Germinal center (tissue), 1 donor: ENCODE data around the gene NKIRAS1.
"Not testable (repeated sequence)": the region's sequence is repeated elsewhere in the genome, so short reads cannot be mapped to it uniquely, and the experiment has no call there.

ENCODE experiments used
- DNase-seq: peaks from one replicate; pipeline ENCODE4 v3.0.0; 2012; ENCODE audit warnings: mixed read lengths, low spot score

The NKIRAS1 gene

GRCh38 chr3:23869977-23870662 lies 46.7 kb downstream of the NKIRAS1 start:
- no peak for DNase-seq

DNA sequence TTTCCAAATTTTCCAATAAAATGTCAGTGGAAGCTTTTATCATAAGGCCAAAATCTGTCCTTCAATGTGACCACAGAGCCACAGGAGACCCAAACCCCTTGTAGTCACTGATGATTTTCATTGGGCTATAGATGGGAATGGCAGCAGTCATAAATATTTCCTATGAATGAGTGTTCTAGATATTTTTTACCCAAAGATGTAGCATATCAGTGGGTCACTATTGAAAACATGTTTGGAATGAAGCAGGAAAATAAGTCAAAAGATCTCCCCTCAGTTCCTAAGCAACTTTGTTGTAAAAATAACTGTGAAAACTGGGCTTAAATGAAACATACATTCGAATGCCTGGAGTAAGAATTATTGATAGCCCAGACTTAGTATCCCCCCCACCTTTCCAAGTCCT lies 49.0 kb downstream of the NKIRAS1 start:
- DNase-seq: no peak

DNA sequence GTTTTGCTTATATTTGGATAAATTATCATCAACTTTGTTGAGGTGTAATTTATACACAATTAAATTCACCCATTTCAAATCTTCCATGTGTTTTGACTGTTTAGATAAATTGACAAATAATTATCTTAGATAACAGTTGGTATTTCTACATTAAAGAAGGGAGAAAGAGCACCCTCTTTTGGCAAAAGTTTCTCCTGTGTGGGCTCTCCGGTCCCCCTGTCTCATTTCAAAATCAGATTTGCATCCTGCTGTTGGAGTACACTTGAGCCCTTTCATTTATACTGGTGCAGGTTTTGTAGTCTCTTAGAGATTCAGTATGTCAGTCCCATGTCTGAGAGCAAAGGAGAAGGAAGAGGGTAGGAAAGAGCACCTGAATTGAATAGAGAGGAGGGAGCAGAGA lies 49.4 kb downstream of the NKIRAS1 start:
- no peak for DNase-seq

DNA sequence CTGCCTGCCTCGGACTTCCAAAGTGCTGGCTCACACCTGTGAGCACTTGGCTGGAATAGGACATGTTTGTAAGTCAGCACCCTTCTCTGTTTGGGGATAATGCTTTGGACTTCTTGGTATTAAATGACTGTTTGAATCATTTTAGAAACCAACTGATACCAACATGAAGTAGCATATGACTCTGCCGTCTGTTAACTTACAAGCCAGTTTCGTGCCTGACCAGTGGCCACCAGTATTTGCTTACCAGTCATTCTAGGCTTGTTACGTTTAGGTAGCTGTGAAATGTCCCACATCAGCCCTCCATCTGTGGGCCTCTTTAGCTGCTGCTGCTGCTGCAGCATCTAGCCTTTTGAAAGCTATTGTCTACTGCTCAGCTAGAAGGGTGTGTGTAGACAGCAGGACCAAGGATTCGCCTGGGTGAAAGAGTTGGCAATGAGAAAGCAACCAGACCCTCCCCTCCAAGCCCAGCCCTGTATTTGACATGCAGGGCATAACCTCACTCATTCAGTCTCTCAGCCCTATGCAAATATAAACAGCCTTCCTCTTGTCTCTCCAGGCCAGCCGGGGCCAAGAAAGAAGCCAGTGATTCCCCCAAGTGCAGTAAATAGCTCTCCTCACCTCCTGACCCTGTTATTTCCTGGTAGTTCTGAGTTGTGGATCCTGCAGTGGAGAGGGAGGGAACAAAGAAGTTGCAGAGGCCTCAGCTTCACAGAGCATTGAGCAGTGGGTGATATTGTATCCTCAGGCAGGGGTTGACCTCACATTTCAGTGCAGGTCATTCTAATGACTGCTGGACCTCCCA lies 51.0 kb downstream of the NKIRAS1 start:
- no peak for DNase-seq

DNA sequence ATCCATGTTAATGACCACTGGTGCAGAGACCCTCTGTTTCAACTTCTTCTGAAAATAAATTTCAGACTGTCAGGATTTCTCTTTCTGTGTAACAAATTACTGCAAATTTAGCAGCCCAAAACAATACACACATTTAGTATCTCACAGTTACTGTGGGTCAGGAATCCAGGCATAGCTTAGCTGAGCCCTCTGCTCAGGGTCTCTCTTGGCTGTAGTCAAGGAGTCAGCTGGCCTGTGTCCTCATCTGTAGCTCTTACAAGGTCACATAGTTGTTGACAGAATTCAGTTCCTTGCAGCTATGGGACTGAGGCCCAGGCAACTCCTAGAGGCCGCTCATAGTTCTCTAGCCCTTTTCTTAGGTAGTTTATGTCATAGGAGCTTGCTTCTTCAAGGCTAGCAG lies 51.9 kb downstream of the NKIRAS1 start:
- no peak for DNase-seq

DNA sequence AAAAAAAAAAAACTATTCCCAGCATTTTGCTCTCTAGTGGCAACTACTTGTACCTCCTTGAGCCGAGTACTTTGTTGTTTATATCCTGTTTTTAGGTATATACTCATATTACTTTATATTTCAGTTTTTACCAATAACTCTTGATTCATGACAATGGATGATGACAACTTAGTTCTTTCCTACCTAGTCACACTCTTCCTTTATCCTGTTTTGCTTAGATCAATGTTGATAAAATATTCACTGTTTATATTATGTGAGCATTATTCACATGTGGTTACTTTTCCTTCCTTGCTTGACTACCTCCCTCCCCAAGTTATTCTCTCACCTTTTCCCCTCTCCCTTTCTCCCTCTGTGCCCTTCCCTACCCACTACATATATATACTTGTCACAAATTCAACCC lies 53.7 kb downstream of the NKIRAS1 start:
- DNase-seq: no peak

DNA sequence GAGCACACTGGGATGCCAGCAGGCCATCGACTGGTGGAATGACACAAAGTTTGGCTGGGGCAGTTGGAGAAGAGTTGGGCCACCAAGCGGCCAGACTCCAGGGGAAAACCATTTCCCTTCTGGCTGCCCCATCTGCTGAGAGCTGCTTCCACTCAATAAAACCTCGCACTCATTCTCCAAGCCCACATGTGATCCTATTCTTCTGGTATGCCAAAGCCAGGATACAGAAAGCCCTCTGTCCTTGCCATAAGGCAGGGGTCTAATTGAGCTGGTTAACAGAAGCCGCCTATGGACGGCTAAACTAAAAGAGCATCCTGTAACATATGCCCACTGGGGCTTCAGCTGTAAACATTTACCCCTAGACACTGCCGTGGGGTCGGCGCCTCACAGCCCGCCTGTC lies 55.1 kb downstream of the NKIRAS1 start:
- DNase-seq: no peak

- no peak for DNase-seq
Observed at GRCh38 chr3:23859839-23860382, 56.9 kb downstream of the NKIRAS1 start.

- no peak for DNase-seq
Observed at GRCh38 chr3:23859012-23859743, 57.6 kb downstream of the NKIRAS1 start.

- DNase-seq: no peak
Observed at GRCh38 chr3:23856286-23856685, 60.5 kb downstream of the NKIRAS1 start.

DNA sequence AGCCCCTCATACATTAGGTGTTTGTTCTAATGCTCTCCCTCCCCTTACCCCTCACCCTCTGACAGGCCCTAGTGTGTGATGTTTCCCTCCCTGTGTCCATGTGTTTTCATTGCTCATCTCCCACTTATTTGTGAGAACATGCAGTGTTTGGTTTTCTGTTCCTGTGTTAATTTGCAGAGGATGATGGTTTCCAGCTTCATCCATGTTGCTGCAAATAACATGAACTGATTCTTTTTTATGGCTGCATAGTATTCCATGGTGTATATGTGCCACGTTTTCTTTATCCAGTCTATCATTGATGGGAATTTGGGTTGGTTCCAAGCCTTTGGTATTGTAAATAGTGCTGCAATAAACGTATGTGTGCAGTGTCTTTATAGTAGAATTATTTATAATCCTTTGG lies 67.3 kb downstream of the NKIRAS1 start:
- DNase-seq: not testable (repeated sequence)

- no peak for DNase-seq
Observed at GRCh38 chr3:23845326-23846216, 71.2 kb downstream of the NKIRAS1 start.

DNA sequence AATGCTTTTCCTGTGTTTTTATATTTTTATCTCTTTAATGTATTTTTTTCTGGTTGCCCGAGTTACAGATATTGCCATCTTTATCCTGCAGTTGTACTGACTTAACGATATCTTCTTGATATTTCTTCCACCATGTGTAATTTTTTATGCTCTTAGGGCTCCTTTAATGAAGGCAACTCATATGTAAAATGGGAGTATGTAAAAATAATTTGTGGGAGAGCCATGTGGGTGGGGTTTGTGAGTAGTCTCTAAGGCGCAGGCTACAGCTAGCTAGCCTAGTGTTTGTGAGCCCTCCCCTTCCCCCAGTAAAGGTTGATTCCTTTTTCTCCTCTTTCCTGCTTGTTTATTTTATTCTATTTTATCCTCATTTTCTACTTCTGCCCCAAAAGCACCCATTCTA lies 72.9 kb downstream of the NKIRAS1 start:
- no peak for DNase-seq
